K562 (cell line): Measurements from ENCODE around the gene ST6GALNAC3. TPM values are rescaled to one million over a fixed set of nuclear protein-coding genes. Genes with fewer than 3 reads are reported as not detected.

Experiments
- ATAC-seq: fragments of 200-7000 bp; cut with Tn5 transposase; 3 replicates; pipeline ENCODE4 v1.9.1; 2020; ENCODE audit warnings: moderate library complexity
- BruUV-seq: library from RNA; stranded (reverse); fragments of 400-500 nt; replicated peaks from 2 replicates; lab custom pipeline; 2021; lab: Mats Ljungman, UMichigan
- CTCF ChIA-PET: fragments of 300-600 bp; formaldehyde crosslinking; extraction: SDS; loops from one replicate; lab custom pipeline; 2021; ENCODE audit warnings: low intra/inter-chr PET ratio; lab: Yijun Ruan, JAX
- POLR2A ChIA-PET: fragments of 300-600, 350-650 bp; sonication (Branson Sonifier 250); formaldehyde crosslinking; extraction: SDS; loops from one replicate; lab custom pipeline; 2021; ENCODE audit warnings: antibody characterized with exemption, inconsistent platforms; lab: Yijun Ruan, JAX
- DNase-seq, 4 experiments: peaks; one replicate each; pipeline versions ENCODE4 v3.0.0 to v3.0.0-alpha.2; 2011 to 2018; ENCODE audit warnings: low spot score in 3 of 4, mixed read lengths in 3 of 4; ENCODE audit errors: extremely low read depth in 1 of 4
- FAIRE-seq: peaks from 2 replicates; lab custom pipeline; 2011; peaks lifted over from hg19 to GRCh38; lab: Jason Lieb, UNC
- H2AFZ ChIP-seq: 2 replicates; pipeline ENCODE4 v1.6.0; 2011; ENCODE audit warnings: low read depth, low read length, control low read depth, inconsistent platforms
- H3K27ac ChIP-seq: fragments of 200-600 bp; 3 replicates; pipeline ENCODE4 v1.8.0; 2011; ENCODE audit warnings: low read depth, mild to moderate bottlenecking, control low read depth, inconsistent platforms, low read length, moderate library complexity, mixed read lengths; ENCODE audit errors: extremely low read depth
- H3K27me3 ChIP-seq, 2 experiments: fragments of 300-600 bp in 1 of 2; 2 replicates in 1 of 2; 3 replicates in 1 of 2; pipeline versions ENCODE4 v1.6.0 to v1.8.0; 2011; ENCODE audit warnings: inconsistent platforms in 2 of 2, low read length in 2 of 2, mild to moderate bottlenecking in 1 of 2, mixed read lengths in 1 of 2, moderate library complexity in 1 of 2; ENCODE audit not compliant: control insufficient read depth in 2 of 2, insufficient read depth in 2 of 2
- H3K36me3 ChIP-seq: fragments of 300-600 bp; 3 replicates; pipeline ENCODE4 v1.8.0; 2011; ENCODE audit warnings: mild to moderate bottlenecking, low read length, inconsistent platforms; ENCODE audit not compliant: control insufficient read depth, insufficient read depth
- H3K4me1 ChIP-seq, 2 experiments: fragments of 200-600 bp in 1 of 2; replicated peaks in 1 of 2; 2 replicates in 1 of 2; 3 replicates in 1 of 2; pipeline versions ENCODE4 v1.5.1 to v1.8.0; 2011; ENCODE audit warnings: inconsistent platforms in 2 of 2, low read length in 2 of 2, mild to moderate bottlenecking in 1 of 2, mixed read lengths in 1 of 2, moderate library complexity in 1 of 2; ENCODE audit not compliant: control insufficient read depth in 2 of 2, insufficient read depth in 2 of 2
- H3K4me2 ChIP-seq: 2 replicates; pipeline ENCODE4 v1.6.1; 2011; ENCODE audit warnings: low read length, control low read depth, inconsistent platforms, mixed read lengths; ENCODE audit not compliant: insufficient read depth
- H3K4me3 ChIP-seq: fragments of 200-600 bp; sonication (generic), shearing (Covaris generic); 2 replicates; pipeline ENCODE4 v1.5.1; 2016; ENCODE audit warnings: control low read depth, inconsistent platforms
- H3K79me2 ChIP-seq: fragments of 200-600 bp; 3 replicates; pipeline ENCODE4 v1.8.0; 2011; ENCODE audit warnings: low read length, inconsistent platforms; ENCODE audit not compliant: control insufficient read depth, insufficient read depth
- H3K9ac ChIP-seq, 2 experiments: 2 replicates each; pipeline versions ENCODE4 v1.6.0 to v1.6.1; 2011; ENCODE audit warnings: low read depth in 2 of 2, low read length in 2 of 2, control low read depth in 1 of 2, inconsistent platforms in 1 of 2, mild to moderate bottlenecking in 1 of 2, mixed read lengths in 1 of 2; ENCODE audit not compliant: insufficient read depth in 1 of 2
- H3K9me1 ChIP-seq: one replicate; pipeline ENCODE4 v1.6.0; 2011; ENCODE audit warnings: inconsistent platforms, mild to moderate bottlenecking, low read length, moderate library complexity; ENCODE audit not compliant: control insufficient read depth, insufficient read depth
- H3K9me3 ChIP-seq: replicated peaks from 2 replicates; pipeline ENCODE4 v1.5.1; 2011; ENCODE audit warnings: low read depth, low read length, inconsistent platforms; ENCODE audit not compliant: control insufficient read depth, insufficient read depth
- H4K20me1 ChIP-seq: replicated peaks from 2 replicates; pipeline ENCODE4 v1.6.1; 2011; ENCODE audit warnings: low read length, inconsistent platforms, mixed read lengths; ENCODE audit not compliant: control insufficient read depth, insufficient read depth
- DEAF1 ChIP-seq: fragments of 450-650 bp; formaldehyde crosslinking; IDR thresholded peaks from 2 replicates; pipeline ENCODE4 v1.4.0; 2020; ENCODE audit warnings: mild to moderate bottlenecking, moderate library complexity
- ELF1 ChIP-seq: fragments of 200-800 bp; sonication (Bioruptor generic); IDR thresholded peaks from 2 replicates; pipeline ENCODE4 v1.6.1; 2016; ENCODE audit warnings: missing genetic modification characterization, missing compliant biosample characterization
- FUS ChIP-seq: fragments of 200-400 bp; formaldehyde crosslinking; optimal IDR thresholded peaks from 2 replicates; pipeline ENCODE3; 2017; ENCODE audit warnings: low read depth, low read length
- GTF2A2 ChIP-seq: IDR thresholded peaks from 2 replicates; pipeline ENCODE4 v1.6.1; 2016; ENCODE audit warnings: mild to moderate bottlenecking, missing genetic modification characterization, missing compliant biosample characterization
- MCM5 ChIP-seq: fragments of 450-650 bp; IDR thresholded peaks from 2 replicates; pipeline ENCODE4 v1.6.1; 2016; ENCODE audit warnings: low read depth
- NR3C1 ChIP-seq: sonication (generic); formaldehyde crosslinking; IDR thresholded peaks from 2 replicates; pipeline ENCODE4 v1.8.1; 2022; ENCODE audit warnings: missing genetic modification reagents
- SMARCE1 ChIP-seq: fragments of 450-650 bp; IDR thresholded peaks from 2 replicates; pipeline ENCODE4 v1.7.1; 2016; ENCODE audit warnings: mild to moderate bottlenecking
- SNAPC5 ChIP-seq: fragments of 250-450 bp; sonication (Bioruptor Pico); IDR thresholded peaks from 2 replicates; pipeline ENCODE4 v1.8.0; 2021; ENCODE audit warnings: moderate library complexity, mild to moderate bottlenecking, inconsistent platforms
- SUPT5H ChIP-seq: fragments of 450-650 bp; IDR thresholded peaks from 2 replicates; pipeline ENCODE4 v1.6.1; 2016
- TCF7L2 ChIP-seq: fragments of 150-350 bp; IDR thresholded peaks from 2 replicates; pipeline ENCODE4 v1.6.1; 2016; ENCODE audit warnings: low read depth, mild to moderate bottlenecking, low read length, moderate library complexity
- TFE3 ChIP-seq: fragments of 450-650 bp; formaldehyde crosslinking; IDR thresholded peaks from 2 replicates; pipeline ENCODE4 v1.4.0; 2020; ENCODE audit warnings: mild to moderate bottlenecking, mixed read lengths
- ZNF511 ChIP-seq: sonication (generic); formaldehyde crosslinking; IDR thresholded peaks from 2 replicates; pipeline ENCODE4 v1.8.0; 2022; ENCODE audit warnings: mild to moderate bottlenecking, missing genetic modification reagents
- ZNF655 ChIP-seq: fragments of 250-450 bp; sonication (Bioruptor Pico); IDR thresholded peaks from 2 replicates; pipeline ENCODE4 v1.5.0; 2021
- ZNF668 ChIP-seq: fragments of 250-450 bp; sonication (Bioruptor Pico); IDR thresholded peaks from 2 replicates; pipeline ENCODE4 v1.8.0; 2022; ENCODE audit warnings: mild to moderate bottlenecking, inconsistent platforms
- WGBS: fragments of 100-300 bp; shearing (Covaris generic); methylation state at CpG from one replicate; pipeline ENCODE4 v1.1.6; 2016; ENCODE audit warnings: low coverage, mixed read lengths; ENCODE audit not compliant: insufficient coverage; ENCODE audit errors: missing lambda C conversion rate; 5-methylcytosine and 5-hydroxymethylcytosine counted together
- in situ Hi-C: fragments of 300-500 bp; cut with MboI; formaldehyde crosslinking; loops from 4 replicates; pipeline ENCODE4 v1.15.0; 2018; ENCODE audit warnings: inconsistent platforms, mixed read lengths
- intact Hi-C: fragments of 100-400 bp; cut with micrococcal nuclease; formaldehyde crosslinking; loops from 2 replicates; pipeline ENCODE4 v1.14.2; 2022
- polyA plus RNA-seq, 8 experiments: library from polyadenylated mRNA; depleted of rRNA in 4 of 8; stranded (reverse) in 5 of 8; unstranded in 3 of 8; fragments of >200 nt; fragmentation: Nextera tagmentation in 2 of 8; fragmentation: Illumina TruSeq in 1 of 8; extraction: Ambion mirVana in 2 of 8; extraction: Trizol in 1 of 8; gene quantifications; 2 replicates each; pipeline versions ENCODE4 v1.2.1 to v1.2.3, GENCODE V29; 2011 to 2014; ENCODE audit warnings: inconsistent platforms in 1 of 8, missing spikeins in 1 of 8
- total RNA-seq, 7 experiments: library from RNA; depleted of rRNA in 6 of 7; stranded (reverse); fragments of >200 nt in 6 of 7; fragmentation: Illumina TruSeq in 2 of 7; extraction: Trizol in 2 of 7; gene quantifications; 2 replicates each; pipeline versions ENCODE4 v1.2.1 to v1.2.3, GENCODE V29; 2011 to 2021; ENCODE audit warnings: low replicate concordance in 1 of 7

ST6GALNAC3 gene
- total and polyA plus RNA-seq, 9 of the 15 experiments (the other 6 are each of a cell fraction or from before 2014, with no cell fraction given): 0.04 to 0.29 (median 0.18) TPM; not detected in 6

GRCh38 chr1:76443217-76443616 is 368.7 kb downstream of the ST6GALNAC3 start:
- Histone ChIP-seq H3K9me3 (no peaks in the 10 kb centered on the region), H3K9ac (no peak overlapping the region), H3K36me3 (no peaks in the 10 kb centered on the region), H4K20me1 (no peaks in the 10 kb centered on the region), H2AFZ (no peak overlapping the region), H3K4me1 (no peaks in the 10 kb centered on the region), H3K27ac (no peak overlapping the region), H3K79me2 (no peaks in the 10 kb centered on the region), H3K4me2 (no peak overlapping the region), H3K9me1 (no peaks in the 10 kb centered on the region), H3K4me3 (no peak overlapping the region), H3K27me3 (no peaks in the 10 kb centered on the region)
- POLR2A ChIA-PET: no interaction called here
- intact Hi-C loops: no loop called here
- in situ Hi-C loops: no loop called here
- TF ChIP-seq MCM5 (no peak), TFE3 (CRISPR knock-in tag) (no peak), DEAF1 (CRISPR knock-in tag) (no peak), FUS (no peak), GTF2A2 (tag) (no peak), SNAPC5 (CRISPR knock-in tag) (no peak), ELF1 (tag) (no peak), ZNF511 (CRISPR knock-in tag) (no peak), NR3C1 (CRISPR knock-in tag) (no peak), SUPT5H (no peak), ZNF655 (CRISPR knock-in tag) (no peak), ZNF668 (no peak), SMARCE1 (no peak), TCF7L2 (no peak)
- WGBS: 0% methylated on average over 3 of the region's 3 CpGs
- no peak for ATAC-seq
- no peak for DNase-seq
- CTCF ChIA-PET: no interaction called here
- FAIRE-seq: no peak
- no TSS peak for BruUV-seq
